Spleen (tissue), 7 donors: ENCODE data around the gene RPL35.

Source experiments
- POLR2A ChIP-seq, 3 donors: fragments of 450-650 bp; IDR thresholded peaks; one replicate each; pipeline ENCODE4 v1.5.1; 2017; ENCODE audit warnings: antibody characterized with exemption in 3 of 3, mild to moderate bottlenecking in 1 of 3
- TF ChIP-seq, protein P1 (sequence below), 11 experiments: fragments of 200-600 bp in 7 of 11; fragments of 450-650 bp in 4 of 11; sonication (generic) in 4 of 11; IDR thresholded peaks in 8 of 11; conservative IDR thresholded peaks in 3 of 11; 1 replicate in 7 of 11; 2 replicates in 4 of 11; pipeline versions ENCODE4 v1.4.0 to v1.8.0; 2016 to 2021; ENCODE audit warnings: antibody characterized with exemption in 11 of 11, inconsistent platforms in 4 of 11, mild to moderate bottlenecking in 1 of 11
- donor health status: DM: no; HTN: no; CAD: no; lungs with moderate emphysema.
- donor health status: DM: no; HTN: no; CAD: no.
- donor health status: DM: no; HTN: no; CAD: no.

- TF ChIP-seq, protein P1, sequence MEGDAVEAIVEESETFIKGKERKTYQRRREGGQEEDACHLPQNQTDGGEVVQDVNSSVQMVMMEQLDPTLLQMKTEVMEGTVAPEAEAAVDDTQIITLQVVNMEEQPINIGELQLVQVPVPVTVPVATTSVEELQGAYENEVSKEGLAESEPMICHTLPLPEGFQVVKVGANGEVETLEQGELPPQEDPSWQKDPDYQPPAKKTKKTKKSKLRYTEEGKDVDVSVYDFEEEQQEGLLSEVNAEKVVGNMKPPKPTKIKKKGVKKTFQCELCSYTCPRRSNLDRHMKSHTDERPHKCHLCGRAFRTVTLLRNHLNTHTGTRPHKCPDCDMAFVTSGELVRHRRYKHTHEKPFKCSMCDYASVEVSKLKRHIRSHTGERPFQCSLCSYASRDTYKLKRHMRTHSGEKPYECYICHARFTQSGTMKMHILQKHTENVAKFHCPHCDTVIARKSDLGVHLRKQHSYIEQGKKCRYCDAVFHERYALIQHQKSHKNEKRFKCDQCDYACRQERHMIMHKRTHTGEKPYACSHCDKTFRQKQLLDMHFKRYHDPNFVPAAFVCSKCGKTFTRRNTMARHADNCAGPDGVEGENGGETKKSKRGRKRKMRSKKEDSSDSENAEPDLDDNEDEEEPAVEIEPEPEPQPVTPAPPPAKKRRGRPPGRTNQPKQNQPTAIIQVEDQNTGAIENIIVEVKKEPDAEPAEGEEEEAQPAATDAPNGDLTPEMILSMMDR (IDR thresholded peaks at IDR 0.05 in 8 of 11, conservative IDR thresholded peaks at IDR 0.05 in 3 of 11), result no peak
- TF ChIP-seq POLR2A (IDR thresholded peaks at IDR 0.05), result no peak
Observed at GRCh38 chr9:124854822-124855221, 6.9 kb downstream of the RPL35 start.
